Loucy (cell line): ENCODE data around the gene MPPE1.

Experiments used
- EZH2phosphoT487 ChIP-seq: fragments of 200-600 bp; IDR thresholded peaks from 2 replicates; pipeline ENCODE4 v1.6.1; 2018; ENCODE audit warnings: antibody characterized with exemption, mild to moderate bottlenecking, moderate library complexity, borderline replicate concordance
- TF ChIP-seq, protein P1 (sequence below): fragments of 200-600 bp; sonication (generic); conservative IDR thresholded peaks from 2 replicates; pipeline ENCODE4 v1.5.1; 2014; ENCODE audit warnings: mild to moderate bottlenecking, antibody characterized with exemption, low read length

DNA sequence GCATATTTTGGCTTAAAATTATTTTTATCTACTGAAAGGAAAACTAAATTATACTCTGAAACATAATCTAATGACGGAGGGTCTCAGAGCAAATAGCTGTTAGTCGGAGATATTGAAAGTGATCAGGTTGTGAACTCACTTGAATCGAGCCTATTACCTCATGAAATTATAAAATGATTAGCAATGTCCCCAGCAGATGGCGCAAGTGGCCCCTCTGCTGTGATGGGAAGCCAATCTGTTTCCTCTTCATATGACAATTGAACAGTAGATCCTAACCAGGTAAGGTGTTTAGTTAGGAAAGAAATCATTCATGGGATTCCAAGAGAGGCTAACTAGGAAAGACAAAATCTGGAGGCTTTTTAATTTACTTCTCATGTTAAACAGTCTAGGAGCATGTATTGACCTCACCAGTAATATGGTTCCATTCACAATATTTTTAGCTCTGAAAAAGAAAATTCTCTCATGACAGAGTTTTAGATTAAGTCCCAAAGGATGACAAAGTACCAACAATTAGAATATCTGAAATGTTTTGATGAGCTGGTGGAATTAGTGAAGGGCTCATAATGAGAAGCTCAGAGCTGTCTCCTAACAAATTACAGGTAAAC lies 29.9 kb upstream of the MPPE1 start:
- TF ChIP-seq, protein P1, sequence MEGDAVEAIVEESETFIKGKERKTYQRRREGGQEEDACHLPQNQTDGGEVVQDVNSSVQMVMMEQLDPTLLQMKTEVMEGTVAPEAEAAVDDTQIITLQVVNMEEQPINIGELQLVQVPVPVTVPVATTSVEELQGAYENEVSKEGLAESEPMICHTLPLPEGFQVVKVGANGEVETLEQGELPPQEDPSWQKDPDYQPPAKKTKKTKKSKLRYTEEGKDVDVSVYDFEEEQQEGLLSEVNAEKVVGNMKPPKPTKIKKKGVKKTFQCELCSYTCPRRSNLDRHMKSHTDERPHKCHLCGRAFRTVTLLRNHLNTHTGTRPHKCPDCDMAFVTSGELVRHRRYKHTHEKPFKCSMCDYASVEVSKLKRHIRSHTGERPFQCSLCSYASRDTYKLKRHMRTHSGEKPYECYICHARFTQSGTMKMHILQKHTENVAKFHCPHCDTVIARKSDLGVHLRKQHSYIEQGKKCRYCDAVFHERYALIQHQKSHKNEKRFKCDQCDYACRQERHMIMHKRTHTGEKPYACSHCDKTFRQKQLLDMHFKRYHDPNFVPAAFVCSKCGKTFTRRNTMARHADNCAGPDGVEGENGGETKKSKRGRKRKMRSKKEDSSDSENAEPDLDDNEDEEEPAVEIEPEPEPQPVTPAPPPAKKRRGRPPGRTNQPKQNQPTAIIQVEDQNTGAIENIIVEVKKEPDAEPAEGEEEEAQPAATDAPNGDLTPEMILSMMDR: peak; percentile 85
- TF ChIP-seq EZH2phosphoT487: no peak
